Activated CD8-positive, alpha-beta T cell treated with anti-CD3 and anti-CD28 coated beads, Interleukin-2, amount 10 ng/mL, durations not matched to agents 7 days and 5 days (primary cell): Measurements from ENCODE around the gene ACSM5. TPM values are rescaled to one million over a fixed set of nuclear protein-coding genes. Genes with fewer than 3 reads are reported as not detected.

Experiments used
- ATAC-seq: fragments of 150-1000 bp; cut with Tn5 transposase; one replicate; pipeline ENCODE4 v1.10.0; 2021; ENCODE audit warnings: moderate library complexity
- CTCF ChIA-PET: fragments of 350-600 bp; sonication (Branson Sonifier 250); formaldehyde crosslinking; loops from one replicate; lab custom pipeline; 2021; ENCODE audit warnings: antibody characterized with exemption; lab: Charles Lee
- POLR2A ChIA-PET: fragments of 350-600 bp; sonication (Branson Sonifier 250); formaldehyde crosslinking; loops from one replicate; lab custom pipeline; 2021; ENCODE audit warnings: antibody characterized with exemption; lab: Charles Lee
- DNase-seq: peaks from one replicate; pipeline ENCODE4 v3.0.0-alpha.2; 2020
- H3K27ac Mint-ChIP-seq: one replicate; pipeline ENCODE4 v1.8.0; 2021; ENCODE audit warnings: mild to moderate bottlenecking, mixed read lengths
- H3K27me3 Mint-ChIP-seq: one replicate; pipeline ENCODE4 v1.8.0; 2021; ENCODE audit warnings: low read depth, mixed read lengths
- H3K36me3 Mint-ChIP-seq: one replicate; pipeline ENCODE4 v1.8.0; 2021; ENCODE audit warnings: low read depth, mixed read lengths
- H3K4me1 Mint-ChIP-seq: one replicate; pipeline ENCODE4 v1.8.0; 2021; ENCODE audit warnings: low read depth, mixed read lengths
- H3K4me3 Mint-ChIP-seq: one replicate; pipeline ENCODE4 v1.8.0; 2021; ENCODE audit warnings: mild to moderate bottlenecking, mixed read lengths
- H3K9me3 Mint-ChIP-seq: one replicate; pipeline ENCODE4 v1.8.0; 2022; ENCODE audit warnings: mixed read lengths; ENCODE audit not compliant: insufficient read depth
- total RNA-seq, 2 experiments: library from RNA; stranded (reverse); gene quantifications; one replicate each; pipeline ENCODE4 v1.2.3, GENCODE V29; 2021

ACSM5 gene, protein sequence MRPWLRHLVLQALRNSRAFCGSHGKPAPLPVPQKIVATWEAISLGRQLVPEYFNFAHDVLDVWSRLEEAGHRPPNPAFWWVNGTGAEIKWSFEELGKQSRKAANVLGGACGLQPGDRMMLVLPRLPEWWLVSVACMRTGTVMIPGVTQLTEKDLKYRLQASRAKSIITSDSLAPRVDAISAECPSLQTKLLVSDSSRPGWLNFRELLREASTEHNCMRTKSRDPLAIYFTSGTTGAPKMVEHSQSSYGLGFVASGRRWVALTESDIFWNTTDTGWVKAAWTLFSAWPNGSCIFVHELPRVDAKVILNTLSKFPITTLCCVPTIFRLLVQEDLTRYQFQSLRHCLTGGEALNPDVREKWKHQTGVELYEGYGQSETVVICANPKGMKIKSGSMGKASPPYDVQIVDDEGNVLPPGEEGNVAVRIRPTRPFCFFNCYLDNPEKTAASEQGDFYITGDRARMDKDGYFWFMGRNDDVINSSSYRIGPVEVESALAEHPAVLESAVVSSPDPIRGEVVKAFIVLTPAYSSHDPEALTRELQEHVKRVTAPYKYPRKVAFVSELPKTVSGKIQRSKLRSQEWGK
- total RNA-seq = not detected

DNA sequence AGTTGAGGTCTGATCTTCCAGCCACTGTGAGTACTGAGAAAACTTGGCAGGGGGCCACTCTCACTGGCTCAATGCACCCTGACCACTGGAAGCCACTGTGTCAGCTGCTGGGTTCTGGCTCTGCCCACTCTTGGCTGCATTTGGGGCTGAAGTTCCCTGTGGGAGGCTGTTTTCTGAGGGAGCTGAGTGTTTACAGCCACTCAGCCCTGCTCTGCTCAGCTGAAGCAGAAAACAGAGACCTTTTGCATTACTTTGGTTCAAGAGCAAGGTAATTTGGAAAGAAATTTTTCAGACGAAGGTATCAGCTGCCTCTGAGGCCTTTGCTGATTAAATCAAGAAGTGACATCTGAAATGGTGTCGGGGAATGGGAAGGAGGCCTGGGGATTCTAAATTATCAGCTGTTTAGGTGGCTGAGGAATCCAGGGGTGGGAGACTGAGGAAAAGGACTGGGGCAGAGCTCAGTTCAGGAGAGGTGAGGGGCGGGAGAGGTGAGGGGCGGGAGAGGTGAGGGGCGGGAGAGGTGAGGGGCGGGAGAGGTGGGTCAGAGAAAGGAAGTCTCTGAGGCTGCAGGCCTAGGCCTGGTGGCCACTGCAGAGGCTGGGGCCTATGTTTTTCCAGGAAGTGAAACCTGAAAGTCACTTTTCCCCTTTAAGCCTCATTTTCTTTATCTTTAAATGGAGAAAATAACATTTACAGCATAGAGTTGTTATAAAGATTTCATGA lies at the start of gene ACSM5:
Gene ACSM5, plus strand, starts transcription at position 137 of the 723 bp plus-strand sequence. CDS start 1,951 bp downstream, outside the sequence.
- Mint-ChIP-seq H3K36me3 (no peaks in the 10 kb centered on the region), H3K4me3 (no peak within 1 kb of the TSS), H3K27me3 (peaks cover 3% of the 10 kb centered on the region), H3K4me1 (no peaks in the 10 kb centered on the region), H3K27ac (no peak within 1 kb of the TSS), H3K9me3 (no peaks in the 10 kb centered on the region)
- no peak for DNase-seq
- POLR2A ChIA-PET = no interaction called here
- no peak for ATAC-seq
- CTCF ChIA-PET = no interaction called here

DNA sequence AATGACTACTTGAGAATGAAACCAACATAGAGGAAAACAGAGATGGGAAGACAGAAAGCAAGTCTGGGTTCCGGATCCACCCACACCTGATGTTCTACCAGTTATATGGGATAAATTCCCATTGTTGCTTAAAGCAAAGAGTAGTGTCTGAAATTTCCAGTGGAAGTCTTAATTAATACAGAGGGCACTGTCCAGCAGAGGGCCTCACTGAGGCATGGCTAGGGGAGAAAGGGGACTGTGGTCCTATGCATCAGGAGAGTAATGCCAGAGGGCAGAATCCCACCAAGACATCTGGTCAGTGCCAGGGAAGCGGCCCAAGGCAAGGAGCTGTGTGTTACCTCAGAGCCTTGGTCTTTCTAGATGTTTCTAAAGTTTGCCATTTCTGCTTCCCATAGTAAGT lies 49.3 kb upstream of the ACSM5 start:
- Mint-ChIP-seq H3K27ac (no peak overlapping the region), H3K4me1 (no peaks in the 10 kb centered on the region)
- CTCF ChIA-PET = no interaction called here

DNA sequence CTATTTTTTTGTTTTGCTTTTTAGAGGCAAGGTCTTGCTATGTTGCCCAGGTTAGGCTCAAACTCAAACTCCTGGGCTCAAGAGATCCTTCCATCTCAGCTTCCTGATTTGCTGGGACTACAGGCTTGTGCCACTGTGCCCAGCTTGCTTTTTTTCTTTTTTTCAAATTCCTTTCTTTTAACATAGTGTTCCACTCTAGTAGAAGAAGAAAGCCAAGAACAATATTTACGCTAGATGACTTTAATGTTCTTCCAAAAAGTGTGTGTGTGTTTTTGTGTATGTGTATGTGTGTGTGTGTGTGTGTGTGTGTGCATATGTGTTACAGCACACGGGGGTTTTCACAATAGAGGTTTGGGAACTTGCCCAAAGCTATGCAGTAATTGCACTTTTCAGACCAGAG lies 46.1 kb upstream of the ACSM5 start:
- Mint-ChIP-seq H3K4me1 (no peaks in the 10 kb centered on the region), H3K36me3 (no peaks in the 10 kb centered on the region), H3K27me3 (no peaks in the 10 kb centered on the region), H3K9me3 (no peaks in the 10 kb centered on the region), H3K27ac (no peak overlapping the region), H3K4me3 (no peak overlapping the region)
- ChIA-PET CTCF (no interaction called here), POLR2A (no interaction called here)
- ATAC-seq = no peak
- no peak for DNase-seq

More for the DNA sequence above, 49.3 kb upstream of the ACSM5 start:
- no peaks in the 10 kb centered on the region for H3K9me3 Mint-ChIP-seq
- POLR2A ChIA-PET = no interaction called here
- no peak overlapping the region for H3K4me3 Mint-ChIP-seq
- H3K27me3 Mint-ChIP-seq = no peaks in the 10 kb centered on the region
- DNase-seq = no peak
- no peak for ATAC-seq
- no peaks in the 10 kb centered on the region for H3K36me3 Mint-ChIP-seq

DNA sequence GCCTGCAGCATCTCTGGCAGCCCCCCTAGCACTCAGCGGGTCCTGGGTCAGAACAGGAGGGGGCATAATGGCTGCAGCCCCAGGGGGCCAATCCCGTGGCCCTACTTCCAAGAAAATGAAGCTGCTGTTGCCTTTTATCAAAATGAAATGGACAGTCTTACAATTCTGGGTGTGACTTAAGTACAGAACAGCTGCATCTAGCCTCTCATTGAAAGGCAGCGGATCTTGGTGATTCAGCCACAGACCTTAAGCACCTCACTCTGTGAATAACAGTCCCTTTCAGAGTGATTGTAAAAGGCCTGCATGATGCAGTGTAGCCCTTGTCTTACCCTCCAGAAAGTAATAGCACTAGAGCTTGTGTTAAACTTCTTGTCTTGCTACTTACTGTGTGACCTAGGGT lies 45.3 kb upstream of the ACSM5 start:
- Mint-ChIP-seq H3K4me3 (no peak overlapping the region), H3K27ac (no peak overlapping the region), H3K9me3 (no peaks in the 10 kb centered on the region), H3K36me3 (no peaks in the 10 kb centered on the region), H3K4me1 (no peaks in the 10 kb centered on the region), H3K27me3 (no peaks in the 10 kb centered on the region)
- DNase-seq (no peak), ATAC-seq (no peak)
- ChIA-PET CTCF (no interaction called here), POLR2A (no interaction called here)

DNA sequence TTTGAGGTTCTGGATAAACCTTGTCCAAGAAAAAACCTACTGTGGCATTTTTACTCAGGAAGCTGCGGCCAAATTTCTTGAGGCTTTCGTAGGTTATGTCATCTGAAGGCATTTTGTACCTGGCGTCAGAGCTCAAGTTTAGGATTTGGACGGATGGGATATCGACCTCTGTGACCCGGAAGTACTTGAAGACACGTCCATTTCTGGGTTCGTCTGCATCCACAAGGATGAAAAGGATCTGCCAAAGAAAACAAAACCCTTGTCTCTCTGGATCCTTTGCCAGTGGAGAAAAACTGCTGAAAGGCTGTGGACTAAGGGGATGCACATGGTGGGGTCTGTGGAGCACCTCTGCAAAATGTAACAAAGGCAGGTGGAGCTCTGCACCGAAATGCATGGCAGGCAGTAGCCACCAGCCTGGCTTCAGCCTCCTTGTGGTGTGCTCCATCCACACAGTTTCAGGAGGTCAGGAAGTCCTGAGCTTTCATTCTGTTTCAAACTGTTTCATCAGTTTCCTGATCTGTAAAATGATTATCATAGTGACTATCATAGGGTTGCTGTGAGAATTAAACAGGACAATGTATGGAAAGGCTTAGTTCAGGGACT lies 39.8 kb upstream of the ACSM5 start:
- H3K27me3 Mint-ChIP-seq = peaks cover 6% of the 10 kb centered on the region
- POLR2A ChIA-PET = no interaction called here
- CTCF ChIA-PET = no interaction called here
- H3K36me3 Mint-ChIP-seq = no peaks in the 10 kb centered on the region
- no peak for ATAC-seq
- H3K9me3 Mint-ChIP-seq = no peaks in the 10 kb centered on the region
- H3K4me1 Mint-ChIP-seq = no peaks in the 10 kb centered on the region
- DNase-seq = no peak
- no peak overlapping the region for H3K27ac Mint-ChIP-seq
- H3K4me3 Mint-ChIP-seq = no peak overlapping the region

DNA sequence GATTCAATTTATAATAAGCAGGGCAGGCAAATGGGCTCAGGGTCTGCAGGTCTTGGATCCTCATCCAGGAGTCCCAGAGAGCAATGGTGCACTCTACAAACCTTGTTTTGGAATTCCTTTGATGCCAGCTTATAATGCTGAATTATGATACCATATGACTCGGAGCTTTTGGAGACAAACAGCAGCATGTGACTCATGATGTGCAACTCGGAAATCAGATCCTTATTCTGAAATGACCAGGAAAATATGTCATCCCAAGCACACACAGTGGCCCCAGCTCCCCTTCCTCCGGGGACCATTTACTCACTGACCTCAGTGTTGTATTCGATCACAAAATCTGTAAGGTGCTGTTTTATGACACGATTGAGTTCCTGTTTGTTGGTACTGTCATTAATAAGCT lies 36.6 kb upstream of the ACSM5 start:
- Mint-ChIP-seq H3K4me3 (no peak overlapping the region), H3K27me3 (peaks cover 6% of the 10 kb centered on the region), H3K9me3 (no peaks in the 10 kb centered on the region), H3K36me3 (no peaks in the 10 kb centered on the region), H3K4me1 (no peaks in the 10 kb centered on the region), H3K27ac (no peak overlapping the region)
- ChIA-PET CTCF (interaction anchor here (3.0 kb wide), 1 partner anchor 12 kb away, joined by 13 read pairs; no protein-coding TSS in a partner anchor), POLR2A (no interaction called here)
- DNase-seq (no peak), ATAC-seq (no peak)

DNA sequence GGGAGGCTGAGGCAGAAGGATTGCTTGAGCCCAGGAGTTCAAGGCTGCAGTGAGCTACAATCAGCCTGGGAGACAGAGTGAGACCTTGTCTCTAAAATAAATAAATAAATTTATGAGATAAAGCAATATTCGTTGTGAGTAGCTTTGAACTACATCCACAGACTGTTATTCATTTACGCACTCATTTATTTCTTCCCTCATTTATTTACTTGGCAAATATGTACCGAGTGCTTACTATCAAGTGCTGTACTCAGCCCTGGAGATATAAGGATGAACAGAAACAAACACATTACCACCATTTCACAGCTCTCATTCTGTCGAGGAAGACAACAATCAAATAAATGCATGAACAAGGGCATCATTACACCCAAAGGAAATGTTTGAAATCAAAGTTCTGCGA lies 32.2 kb upstream of the ACSM5 start:
- ATAC-seq (no peak), DNase-seq (no peak)
- POLR2A ChIA-PET = no interaction called here
- H3K36me3 Mint-ChIP-seq = no peaks in the 10 kb centered on the region
- no peak overlapping the region for H3K27ac Mint-ChIP-seq
- H3K27me3 Mint-ChIP-seq = peaks cover 8% of the 10 kb centered on the region
- H3K4me1 Mint-ChIP-seq = no peaks in the 10 kb centered on the region
- H3K4me3 Mint-ChIP-seq = no peak overlapping the region
- CTCF ChIA-PET = interaction anchor here (1.5 to 2.8 kb wide), 2 partner anchors 8 to 470 kb away, joined by 5 to 14 read pairs; no protein-coding TSS in a partner anchor
- H3K9me3 Mint-ChIP-seq = no peaks in the 10 kb centered on the region

DNA sequence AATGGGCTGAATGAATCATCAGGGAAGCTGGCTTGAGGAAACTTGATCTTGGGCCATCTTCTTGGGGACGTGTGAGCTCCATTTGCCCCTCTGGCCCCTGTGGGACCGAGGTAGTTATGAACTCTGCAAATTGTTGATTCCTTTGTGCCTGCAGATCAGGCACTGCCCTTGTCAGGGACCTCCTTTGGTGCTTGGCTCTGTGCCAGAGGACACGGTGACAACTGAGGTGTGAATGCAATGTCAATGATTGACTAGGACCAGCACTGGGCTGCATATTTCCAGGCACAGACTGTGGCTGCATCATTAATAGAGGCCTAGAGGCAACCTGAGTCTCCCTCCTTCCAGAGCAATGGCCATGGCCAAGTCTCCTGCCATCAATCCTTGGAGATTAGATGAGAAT lies 28.6 kb upstream of the ACSM5 start:
- no peak for DNase-seq
- H3K27me3 Mint-ChIP-seq = peaks cover 2% of the 10 kb centered on the region
- no peak overlapping the region for H3K27ac Mint-ChIP-seq
- CTCF ChIA-PET = interaction anchor here (0.8 kb wide), 1 partner anchor 473 kb away, joined by 3 read pairs; no protein-coding TSS in a partner anchor
- H3K4me3 Mint-ChIP-seq = no peak overlapping the region
- ATAC-seq = no peak
- no peaks in the 10 kb centered on the region for H3K4me1 Mint-ChIP-seq
- H3K9me3 Mint-ChIP-seq = no peaks in the 10 kb centered on the region
- H3K36me3 Mint-ChIP-seq = no peaks in the 10 kb centered on the region
- POLR2A ChIA-PET = no interaction called here

DNA sequence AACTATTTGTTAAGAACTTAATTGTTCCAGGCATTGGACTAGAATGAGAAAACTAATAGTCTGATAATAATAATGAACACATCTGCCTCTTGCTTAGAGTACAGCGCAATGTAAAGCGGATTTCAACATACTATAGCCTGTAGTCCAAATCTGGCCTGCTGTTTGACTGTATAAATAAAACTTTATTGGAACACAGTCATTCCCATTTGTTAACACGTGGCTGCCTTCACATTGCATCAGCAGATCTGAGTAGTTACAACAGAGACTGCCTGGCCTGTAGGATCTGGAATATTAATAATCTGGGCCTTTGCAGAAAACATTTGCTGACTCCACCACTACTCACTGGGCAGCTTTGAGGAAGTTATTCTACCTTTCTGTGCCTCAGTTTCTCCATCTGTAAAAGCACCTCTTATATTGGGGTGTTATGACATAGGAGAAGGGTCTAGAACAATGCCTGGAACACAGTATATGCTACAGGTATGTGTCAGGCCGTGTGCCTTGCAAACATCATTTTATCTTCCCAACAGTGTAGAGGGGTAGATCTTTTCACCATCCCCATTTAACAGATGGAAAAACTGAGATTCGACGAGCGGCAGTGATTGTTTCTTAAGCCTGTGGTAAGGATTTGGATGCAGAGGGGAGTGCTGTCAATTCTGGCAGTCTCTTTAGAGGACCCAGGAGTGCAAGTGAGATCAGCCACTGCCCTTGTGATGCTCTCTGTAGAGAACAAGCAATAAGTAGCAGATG lies 27.0 kb upstream of the ACSM5 start:
- ChIA-PET POLR2A (no interaction called here), CTCF (interaction anchor here (4.3 to 5.5 kb wide), 2 partner anchors 83 to 475 kb away, joined by 27 to 82 read pairs; no protein-coding TSS in a partner anchor)
- DNase-seq = no peak
- H3K27me3 Mint-ChIP-seq = peaks cover 5% of the 10 kb centered on the region
- no peak overlapping the region for H3K27ac Mint-ChIP-seq
- H3K9me3 Mint-ChIP-seq = no peaks in the 10 kb centered on the region
- ATAC-seq = no peak
- H3K4me1 Mint-ChIP-seq = no peaks in the 10 kb centered on the region
- H3K4me3 Mint-ChIP-seq = no peak overlapping the region
- H3K36me3 Mint-ChIP-seq = no peaks in the 10 kb centered on the region

DNA sequence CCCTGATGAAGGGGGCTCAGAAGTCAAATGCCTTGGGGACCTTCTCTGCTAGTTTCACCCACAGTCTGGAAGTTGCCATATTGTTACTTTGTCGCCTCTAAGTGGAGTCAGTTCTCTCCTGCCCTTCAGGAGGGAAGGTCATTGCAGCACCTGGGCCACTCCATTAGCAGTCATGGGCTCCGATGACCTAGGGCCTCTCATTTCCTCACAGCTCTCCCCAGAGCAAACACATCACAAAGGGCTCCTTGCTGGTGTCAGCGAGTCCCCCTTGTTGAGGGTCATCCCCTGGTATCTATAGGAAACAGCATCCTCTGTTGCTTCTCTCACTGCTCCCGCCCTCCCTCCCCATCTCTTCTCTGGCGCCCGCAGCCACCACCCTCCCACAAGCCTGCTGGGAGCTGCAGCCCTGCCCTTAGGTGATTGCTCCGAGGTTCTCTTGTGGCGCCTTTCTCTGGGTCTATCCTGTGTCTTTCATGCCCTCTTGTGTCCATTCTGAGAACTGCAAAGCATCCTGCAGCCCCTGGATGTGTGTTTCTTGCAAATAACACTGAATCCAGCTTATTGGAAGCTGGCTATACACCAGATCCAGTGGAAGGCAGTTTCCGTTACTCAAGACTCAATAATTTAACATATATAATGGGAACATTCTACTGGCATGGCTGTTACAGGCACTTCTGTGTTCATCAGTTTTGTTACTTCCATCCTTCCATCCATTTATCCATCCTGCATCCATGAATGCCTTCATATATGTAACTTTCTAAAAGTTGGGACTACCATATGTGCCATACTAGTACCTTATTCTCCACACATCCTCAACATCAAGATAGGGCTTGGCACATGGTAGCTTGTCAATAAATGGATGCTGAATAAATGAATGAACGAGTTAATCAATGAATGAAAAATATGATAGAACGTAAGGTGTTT lies 26.0 kb upstream of the ACSM5 start:
- POLR2A ChIA-PET = no interaction called here
- Mint-ChIP-seq H3K4me1 (no peaks in the 10 kb centered on the region), H3K9me3 (no peaks in the 10 kb centered on the region), H3K4me3 (no peak overlapping the region), H3K27me3 (peaks cover 5% of the 10 kb centered on the region), H3K36me3 (no peaks in the 10 kb centered on the region), H3K27ac (no peak overlapping the region)
- CTCF ChIA-PET = interaction anchor here (1.4 to 5.5 kb wide), 6 partner anchors 10 to 484 kb away, joined by 7 to 82 read pairs (median 14); no protein-coding TSS in a partner anchor
- ATAC-seq (peak; percentile 82), DNase-seq (peak; percentile 70)
